ENCODE results near the gene GDF7. TPM values are rescaled to one million over a fixed set of nuclear protein-coding genes. Genes with fewer than 3 reads are reported as not detected.

The GDF7 gene
- total RNA-seq, 1 experiment from 2014 or later, result 0.04 TPM

GRCh38 chr2:20675701-20676352, 8.9 kb downstream of the GDF7 start:
- Histone ChIP-seq H3K79me1 (ENCODE audit: insufficient read depth, low read depth, low read length, poor library complexity, severe bottlenecking) (no peaks in the 10 kb centered on the region), H3K79me2 (ENCODE audit: insufficient read depth, low read length) (no peaks in the 10 kb centered on the region), H4K8ac (replicated peaks; ENCODE audit: insufficient read length, low read depth, low read length) (no peak overlapping the region), H3K4me2 (ENCODE audit: insufficient read depth, insufficient read length, low read length) (no peak overlapping the region), H3K27ac (ENCODE audit: insufficient read length, low read depth, low read length) (no peak overlapping the region), H3K18ac (ENCODE audit: insufficient read length, low read depth, low read length) (no peak overlapping the region), H3K9me3 (ENCODE audit: control insufficient read depth, low read depth, low read length) (no peaks in the 10 kb centered on the region), H3T11ph (ENCODE audit: low read length) (no peak overlapping the region), H3K56ac (ENCODE audit: insufficient read length, low read depth, low read length) (no peak overlapping the region), H3K27me3 (ENCODE audit: insufficient read depth, low read length) (peaks cover 28% of the 10 kb centered on the region), H3K23me2 (ENCODE audit: insufficient read length, low read depth, low read length, poor library complexity, severe bottlenecking) (no peaks in the 10 kb centered on the region), H2BK5ac (ENCODE audit: insufficient read length, low read length) (no peak overlapping the region), H2BK12ac (ENCODE audit: insufficient read length, low read depth, low read length) (no peak overlapping the region), H3K23ac (ENCODE audit: insufficient read length, low read depth, low read length) (no peak overlapping the region), H2BK15ac (ENCODE audit: low read depth, low read length) (no peak overlapping the region), H3K14ac (ENCODE audit: insufficient read depth, low read length) (no peak overlapping the region), H3K4me1 (ENCODE audit: insufficient read depth, low read length) (peaks cover 4% of the 10 kb centered on the region; the same call in 1 of the 2 replicates), H4K5ac (ENCODE audit: insufficient read length, low read depth, low read length) (no peak overlapping the region), H4K20me1 (ENCODE audit: control insufficient read depth, insufficient read depth, insufficient read length) (no peaks in the 10 kb centered on the region), H3K4ac (ENCODE audit: low read depth, low read length) (no peak overlapping the region), H2BK120ac (ENCODE audit: low read depth, low read length, poor library complexity, severe bottlenecking) (no peak overlapping the region), H2AFZ (ENCODE audit: low read length) (no peak overlapping the region), H4K91ac (ENCODE audit: insufficient read length, low read depth, low read length) (no peak overlapping the region), H2BK20ac (ENCODE audit: low read depth, low read length, poor library complexity, severe bottlenecking) (no peak overlapping the region), H2AK5ac (ENCODE audit: insufficient read length, low read length) (no peak overlapping the region), H3K9ac (ENCODE audit: extremely low read depth, insufficient read length, low read length) (no peak overlapping the region)
- Mint-ChIP-seq H3K4me3 (no peak overlapping the region), H3K4me1 (peaks cover 36 to 56% of the 10 kb centered on the region in 2 experiments), H3K27ac (no peak overlapping the region), H3K9me3 (peaks cover 0 to 3% of the 10 kb centered on the region in 2 experiments; a peak in 1 of 5 replicates), H3K36me3 (ENCODE audit: insufficient read depth in 1 of 3, low read depth in 3 of 3) (peaks cover 0 to 2% (median 0%) of the 10 kb centered on the region in 3 experiments; a peak in 1 of 7 replicates), H3K27me3 (ENCODE audit: low read depth) (peaks cover 53% of the 10 kb centered on the region)
- TF ChIP-seq CTCF (conservative IDR thresholded peaks at IDR 0.05), result no peak
- DNase-seq, result peak; percentile 72
- no CpG with 5 or more reads among the region's 6 CpGs for WGBS (ENCODE audit: extremely low coverage, insufficient read length, low lambda C conversion rate)

All from H9 (cell line).